Caki2 (cell line): Measurements from ENCODE around the gene DENND1A. TPM values are rescaled to one million over a fixed set of nuclear protein-coding genes. Genes with fewer than 3 reads are reported as not detected.

ENCODE experiments used
- DNase-seq: peaks from one replicate; pipeline ENCODE4 v3.0.0-alpha.2; 2015; ENCODE audit warnings: low read depth
- in situ Hi-C: cut with HindIII; loops from 2 replicates; pipeline ENCODE4 v1.10.0; 2016; ENCODE audit warnings: low sequenced_read_pairs, low pct_unique_long_range_greater_than_20kb, mixed read lengths
- total RNA-seq: library from RNA; depleted of rRNA; stranded (reverse); fragments of >200 nt; shearing (Covaris generic); gene quantifications from 2 replicates; pipeline ENCODE4 v1.2.3, GENCODE V29; 2014; ENCODE audit warnings: low replicate concordance

Gene DENND1A
- total RNA-seq, 1 experiment from 2014 or later = 14.0 TPM

DNA sequence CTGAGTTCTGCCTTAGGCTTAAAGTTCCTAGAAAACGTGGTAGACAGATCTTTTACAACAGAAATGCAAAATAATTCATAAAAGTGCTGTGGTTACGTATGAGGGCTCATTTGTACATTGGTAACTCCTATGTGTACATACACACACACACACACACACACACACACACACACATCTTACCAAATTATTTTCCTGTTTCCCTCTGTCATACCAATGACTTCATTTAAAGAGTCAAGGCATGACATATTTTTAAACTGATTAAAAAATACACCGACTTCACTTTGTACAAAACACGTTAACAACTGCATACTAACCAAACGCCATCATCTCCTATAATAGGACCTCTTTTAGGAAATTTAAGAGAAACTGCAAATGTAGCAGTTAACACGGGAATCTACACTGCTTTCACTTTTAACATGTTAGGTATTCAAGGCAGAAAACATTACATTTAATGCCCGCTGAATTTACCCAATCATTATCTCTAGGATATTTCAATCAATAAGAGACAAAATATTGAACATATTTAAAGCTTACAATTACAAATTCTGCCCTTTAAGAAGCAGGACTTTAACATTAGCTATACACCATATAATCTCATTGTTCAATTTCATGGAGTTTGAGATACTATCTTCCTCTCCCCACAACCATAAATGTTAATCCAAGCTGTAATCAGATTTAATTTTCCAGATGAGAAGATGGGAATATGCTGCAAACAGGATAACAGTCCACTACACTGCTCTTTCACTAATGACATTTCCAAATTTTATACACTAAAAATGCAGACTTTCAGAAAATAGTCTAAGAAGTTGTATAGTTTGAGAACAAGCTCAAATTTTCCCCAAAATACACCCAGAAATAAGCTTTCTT lies 133.1 kb downstream of the DENND1A start:
- no peak for DNase-seq
- in situ Hi-C loops = no loop called here

DNA sequence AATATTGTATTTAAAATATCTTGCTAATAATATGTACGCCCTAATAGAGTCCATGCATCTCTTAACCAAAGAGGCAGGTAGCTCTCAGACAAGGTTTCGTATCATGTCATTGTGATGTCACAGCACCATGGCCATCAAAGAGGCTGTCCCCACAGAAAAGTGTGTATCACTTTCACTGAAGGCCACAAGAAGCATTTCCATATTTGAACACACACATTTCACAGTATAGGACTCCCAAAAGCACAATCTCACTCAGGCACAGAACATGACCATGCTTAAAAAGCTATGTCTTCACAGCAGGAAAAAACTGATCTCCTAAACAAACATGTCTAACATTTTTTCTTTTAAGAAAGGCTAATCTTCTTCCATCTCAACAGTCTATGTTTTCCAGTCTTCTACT lies 133.8 kb downstream of the DENND1A start:
- in situ Hi-C loops = no loop called here
- DNase-seq = no peak

DNA sequence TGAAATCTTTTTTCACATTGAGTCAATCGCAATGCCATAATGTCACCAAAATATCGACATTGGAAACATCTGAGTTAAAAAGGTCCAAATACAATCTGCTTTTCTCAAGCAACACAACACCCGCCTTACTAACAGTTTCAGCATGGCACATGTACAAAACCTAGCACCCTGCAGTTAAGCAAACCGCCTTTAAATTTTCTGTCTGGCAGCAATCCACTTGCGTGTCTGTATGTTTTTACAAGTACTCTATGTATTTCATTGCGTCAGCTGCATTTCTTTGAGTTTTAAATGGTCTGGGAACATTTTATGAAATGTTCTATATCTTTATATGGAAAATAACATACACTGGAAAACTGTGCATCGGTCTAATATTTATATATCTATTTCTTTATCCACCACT lies 134.6 kb downstream of the DENND1A start:
- in situ Hi-C loops = no loop called here
- DNase-seq = no peak

DNA sequence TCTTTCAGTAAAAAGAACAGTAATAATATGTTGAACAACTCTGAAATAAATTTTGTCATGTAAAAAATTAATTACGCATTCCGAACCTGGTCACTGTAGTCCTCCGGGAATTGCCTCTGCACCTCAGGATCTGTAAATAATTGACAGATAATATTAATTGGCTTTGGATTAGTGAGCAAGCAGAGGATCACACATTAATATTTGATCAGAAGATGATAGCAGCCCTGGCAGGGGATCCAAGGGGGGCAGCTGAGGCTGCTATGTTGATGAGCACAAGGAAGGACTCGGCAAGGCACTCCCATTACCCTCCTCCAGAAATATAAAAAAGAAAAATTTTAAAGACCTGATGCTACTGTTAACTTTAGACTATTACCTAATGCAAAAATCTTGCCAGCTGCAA lies 137.4 kb downstream of the DENND1A start:
- in situ Hi-C loops = no loop called here
- DNase-seq = no peak

DNA sequence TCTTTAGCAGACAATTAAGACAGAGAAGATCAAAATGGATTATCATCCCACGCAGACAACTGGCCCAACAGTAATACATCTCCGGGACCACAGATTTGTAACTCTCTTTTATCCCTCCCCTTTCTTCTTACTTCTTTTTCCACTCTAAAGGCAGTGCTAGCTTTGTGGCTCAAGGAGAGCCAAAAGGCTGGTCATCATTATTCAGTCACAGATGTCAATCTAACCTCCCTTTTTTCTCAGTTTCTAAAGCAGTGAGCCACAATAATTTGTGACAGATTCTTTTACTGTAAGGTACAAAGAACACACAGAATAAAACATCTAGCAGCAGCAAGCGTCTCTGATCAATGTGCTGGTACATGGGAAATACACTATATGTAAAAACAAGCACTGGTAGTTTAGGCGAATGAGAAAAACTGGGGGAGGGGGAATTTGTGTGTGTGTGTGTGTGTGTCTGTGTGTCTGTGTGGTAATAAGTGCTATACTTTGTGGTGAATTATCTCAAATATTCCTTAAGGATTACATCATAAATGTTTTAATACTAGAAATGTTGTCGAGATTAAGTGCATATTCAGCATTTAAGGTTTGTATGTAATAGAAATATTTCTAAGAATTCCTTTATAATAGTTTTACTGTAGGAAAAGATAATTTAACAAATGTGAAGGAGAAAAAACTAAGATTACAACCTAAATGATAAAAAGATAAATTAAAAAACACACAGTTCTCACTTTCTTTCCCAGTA lies 140.2 kb downstream of the DENND1A start:
- DNase-seq = no peak
- in situ Hi-C loops = no loop called here

DNA sequence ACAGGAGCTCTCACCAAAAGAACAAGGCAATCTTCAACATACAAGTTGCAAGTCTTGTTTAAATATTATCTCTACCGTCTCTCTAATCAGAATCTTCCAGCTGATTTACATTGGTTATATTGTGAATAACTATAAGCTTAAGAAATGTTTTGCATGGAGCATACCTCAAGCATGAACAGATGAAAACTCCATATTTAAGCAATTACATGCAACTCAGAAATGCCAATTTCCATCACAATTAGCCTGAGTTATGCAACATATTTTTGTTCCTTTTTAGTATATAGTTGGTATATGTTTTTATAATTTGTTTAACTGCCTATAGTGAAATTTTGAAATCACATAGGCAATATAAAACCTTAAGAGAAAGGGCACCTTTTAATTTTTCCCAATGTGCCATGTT lies 142.5 kb downstream of the DENND1A start:
- no peak for DNase-seq
- in situ Hi-C loops = no loop called here

DNA sequence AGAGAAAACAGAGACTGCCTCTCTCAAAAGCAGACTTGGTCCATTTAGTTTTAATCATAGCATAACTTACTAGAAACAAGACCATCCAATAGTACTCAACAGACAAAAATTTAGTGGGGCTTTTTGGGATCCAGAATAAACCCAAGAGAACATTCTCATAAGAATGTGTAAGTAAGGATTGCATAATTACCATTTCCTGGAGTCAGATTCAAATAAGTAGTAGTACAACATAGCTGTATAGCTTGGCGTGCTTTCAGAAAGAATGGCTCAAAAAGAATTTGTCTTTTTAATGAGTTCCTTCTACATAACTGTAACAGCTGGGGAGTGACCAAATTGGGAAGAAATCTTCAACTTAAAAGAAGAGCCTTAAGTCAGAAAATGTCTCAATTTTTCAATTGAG lies 145.4 kb downstream of the DENND1A start:
- DNase-seq = no peak
- in situ Hi-C loops = no loop called here

DNA sequence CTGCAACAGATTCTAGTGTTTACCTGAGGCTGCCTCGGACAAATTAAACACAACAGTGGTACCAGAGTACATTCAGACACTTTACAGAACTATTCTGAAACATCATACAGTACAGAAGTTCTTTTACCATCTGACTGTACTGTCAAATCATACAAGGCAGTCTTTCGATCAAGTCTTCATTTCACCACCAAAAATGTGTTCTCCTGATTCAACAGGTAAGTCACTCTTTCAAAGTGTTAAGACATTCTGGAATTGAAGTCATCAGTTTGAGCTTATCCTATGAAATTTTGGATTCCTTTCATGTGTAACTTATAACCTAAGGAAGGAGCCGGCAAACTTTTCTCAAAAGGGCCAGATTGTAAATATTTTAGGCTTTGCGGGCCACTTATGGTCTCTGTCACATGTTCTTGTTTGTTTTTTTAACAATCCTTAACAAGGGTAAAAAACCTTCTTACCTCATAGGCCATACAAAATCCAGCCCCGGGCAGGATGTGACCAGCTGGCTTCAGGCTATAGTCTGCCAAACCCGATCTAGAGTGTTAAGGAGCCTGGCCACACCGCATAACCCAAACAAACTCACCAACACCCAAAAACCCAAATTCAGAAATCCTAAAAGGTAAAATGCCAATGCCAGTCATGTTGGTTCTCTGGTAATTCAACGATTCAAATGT lies 151.6 kb downstream of the DENND1A start:
- no peak for DNase-seq
- in situ Hi-C loops = no loop called here

DNA sequence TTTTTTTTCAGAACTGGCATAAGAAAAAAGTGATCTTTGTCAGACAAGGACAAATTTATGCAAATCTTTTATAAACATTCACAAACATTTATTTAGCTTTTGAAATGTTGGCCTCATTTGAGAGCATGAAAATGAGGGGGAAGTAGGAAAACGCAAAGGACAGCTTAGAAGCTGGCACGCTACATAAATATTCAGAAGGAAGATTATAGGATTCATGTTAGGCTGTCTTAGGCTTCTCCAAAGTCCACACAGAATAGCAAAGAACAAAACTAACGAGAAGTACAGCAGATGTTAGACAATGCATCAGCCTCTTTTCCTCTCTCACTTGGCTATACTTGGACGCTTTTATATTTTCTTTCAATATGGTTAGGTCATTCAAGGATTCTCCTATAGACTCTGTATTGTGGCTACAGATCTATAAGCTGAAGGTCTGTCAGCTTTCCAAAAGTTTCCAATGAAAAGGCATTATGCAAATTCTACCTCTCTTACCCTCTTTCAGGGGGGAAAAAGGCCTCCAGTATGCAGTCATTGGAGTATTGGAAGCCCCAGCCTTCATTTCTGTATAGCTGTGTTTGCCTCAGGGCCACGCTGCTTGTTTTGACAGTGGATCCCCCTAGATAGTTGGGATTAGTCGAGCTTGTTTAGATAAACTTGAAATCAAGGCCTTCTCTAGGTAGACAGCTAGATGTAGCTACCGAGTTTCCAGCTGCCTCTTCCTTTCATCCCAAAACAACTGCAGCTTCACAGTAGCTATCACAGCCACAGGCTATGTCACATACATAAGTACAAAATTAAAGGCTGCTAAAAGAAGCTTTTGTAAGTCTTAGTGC lies 153.0 kb downstream of the DENND1A start:
- DNase-seq = no peak
- in situ Hi-C loops = no loop called here

DNA sequence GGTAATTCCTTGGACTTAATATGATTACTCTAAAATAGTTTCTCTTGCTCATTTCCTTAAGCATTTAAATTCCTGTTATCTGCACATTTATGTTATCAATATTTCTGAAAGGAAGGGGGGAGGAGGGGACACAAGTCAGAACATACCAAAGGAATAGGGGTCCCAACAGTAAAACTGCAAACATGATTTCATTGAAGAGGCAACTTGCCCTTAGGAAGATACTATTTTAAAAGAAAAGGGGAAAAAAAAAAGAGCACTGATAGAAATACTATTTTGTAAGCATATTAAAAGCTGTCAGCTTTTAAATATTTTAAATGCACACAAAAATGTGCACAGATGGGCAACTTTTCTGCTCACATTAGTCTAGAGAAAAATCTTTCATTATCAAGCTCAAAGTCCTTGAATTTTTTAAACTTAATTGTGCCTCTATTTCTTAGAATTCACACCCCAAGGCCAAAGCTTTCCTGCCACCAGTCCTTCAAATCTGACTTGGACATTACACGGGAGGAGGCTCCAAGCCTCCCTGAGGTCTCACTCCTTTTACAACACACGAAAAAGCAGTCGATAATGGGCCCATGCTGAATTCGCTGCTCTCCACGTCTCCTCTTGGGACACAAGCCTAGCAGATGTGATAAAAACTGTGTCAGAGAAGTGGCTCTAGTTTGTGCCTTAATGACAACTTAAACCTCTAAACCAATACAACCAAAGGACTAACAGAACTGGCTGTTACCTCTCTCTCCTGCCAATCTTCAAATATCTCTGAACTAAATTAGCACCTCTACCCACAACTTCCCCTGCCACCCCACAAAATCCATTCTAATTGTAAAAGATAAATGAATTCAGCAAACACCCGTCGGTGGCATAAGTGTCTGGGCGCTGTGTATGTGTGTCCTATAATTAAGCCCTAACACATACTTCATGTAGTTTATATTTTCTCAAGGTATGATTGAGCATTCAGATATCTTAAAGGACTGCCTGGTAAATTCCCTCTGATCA lies 154.3 kb downstream of the DENND1A start:
- no peak for DNase-seq
- in situ Hi-C loops = no loop called here

DNA sequence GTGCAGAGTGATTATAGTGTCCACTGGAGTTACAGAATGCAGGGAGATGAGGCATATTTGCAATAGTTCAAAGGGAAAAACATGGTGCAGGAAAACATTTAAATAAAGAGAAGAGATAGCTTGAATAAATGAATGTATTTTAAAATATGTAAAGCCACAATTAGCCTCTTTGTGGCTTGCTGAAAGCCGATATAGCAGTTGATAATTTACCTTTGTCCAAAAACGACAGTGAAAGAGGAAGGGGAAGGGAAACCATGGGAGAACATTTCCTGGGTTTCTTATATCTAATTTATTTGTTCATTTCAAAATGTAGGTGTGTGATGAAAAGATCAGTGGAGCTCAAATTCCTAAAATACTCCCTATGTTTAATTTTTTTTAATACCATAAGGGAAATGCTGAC lies 156.1 kb downstream of the DENND1A start:
- DNase-seq = no peak
- in situ Hi-C loops = no loop called here

DNA sequence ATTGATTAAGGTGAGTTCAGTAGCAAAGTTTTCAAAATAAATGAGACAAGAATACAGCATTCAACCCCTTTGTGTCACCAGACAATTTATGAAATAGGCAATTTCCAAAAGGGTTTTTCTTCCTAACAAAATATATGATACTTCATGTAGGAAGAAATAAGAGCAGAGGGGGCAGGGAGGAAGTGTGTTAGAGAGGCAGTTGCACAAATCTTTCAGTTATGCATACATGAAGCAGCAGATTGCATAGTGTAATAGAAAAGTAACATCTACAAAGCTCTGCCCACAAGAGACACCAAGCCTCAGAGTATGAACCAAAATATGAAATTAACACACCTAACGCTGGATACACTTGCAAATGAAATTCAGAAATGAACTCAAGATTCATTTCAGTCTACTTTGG lies 157.0 kb downstream of the DENND1A start:
- in situ Hi-C loops = no loop called here
- DNase-seq = no peak

DNA sequence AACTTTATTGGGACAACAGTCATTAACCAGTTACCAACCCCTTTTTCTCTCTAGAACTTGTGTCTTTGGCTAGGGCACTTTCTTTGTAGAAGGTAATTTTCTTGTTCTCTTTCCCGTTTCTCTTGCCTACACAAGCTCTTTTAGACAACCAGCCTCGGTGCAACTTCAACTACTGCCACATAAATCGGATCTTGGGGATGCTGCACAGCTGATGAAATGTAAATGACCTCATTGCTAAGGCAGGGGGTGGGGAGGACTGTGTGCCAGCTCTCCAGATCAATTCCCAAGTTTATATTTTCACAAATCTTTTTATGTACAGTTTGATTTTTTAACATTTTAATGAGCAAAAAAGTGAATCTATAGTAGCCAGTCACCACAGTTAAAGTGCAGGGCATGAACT lies 157.6 kb downstream of the DENND1A start:
- no peak for DNase-seq
- in situ Hi-C loops = no loop called here

DNA sequence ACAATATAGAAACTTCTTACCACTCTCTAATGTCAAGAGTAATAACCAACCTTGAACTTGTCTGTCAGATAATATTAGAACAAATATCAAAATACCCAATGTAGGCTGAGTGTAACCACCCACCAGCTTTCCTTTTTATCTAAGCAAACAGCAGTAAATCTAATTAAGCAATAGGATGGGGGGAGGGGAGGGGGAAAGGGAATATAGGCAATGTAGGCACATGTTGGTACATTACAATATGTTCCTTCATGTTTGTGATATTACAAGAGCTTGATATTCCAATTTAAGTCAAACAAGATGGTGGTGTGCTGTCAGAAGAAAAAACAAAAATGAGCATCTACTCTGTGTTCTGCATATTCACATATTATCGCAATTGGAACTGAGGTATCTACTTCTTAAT lies 158.2 kb downstream of the DENND1A start:
- in situ Hi-C loops = no loop called here
- no peak for DNase-seq

DNA sequence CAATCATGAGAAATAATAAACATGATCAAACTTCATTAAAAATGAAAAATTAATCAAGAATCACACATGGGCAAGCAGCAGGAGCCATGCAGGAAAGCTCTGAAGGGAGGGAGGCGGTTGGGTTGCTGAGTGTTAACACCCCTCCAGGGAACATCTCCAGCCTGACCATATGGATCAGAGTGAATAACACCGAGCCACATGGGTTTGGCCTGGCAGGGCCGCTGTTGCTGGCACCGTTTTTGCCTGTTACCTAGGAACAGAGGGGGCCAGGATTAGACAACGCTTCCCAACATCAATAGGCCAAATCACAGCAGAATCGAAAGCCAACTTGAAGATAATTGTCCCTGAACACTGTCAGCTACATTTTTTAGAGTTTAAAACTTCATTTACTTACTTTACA lies 160.2 kb downstream of the DENND1A start:
- no peak for DNase-seq
- in situ Hi-C loops = no loop called here

DNA sequence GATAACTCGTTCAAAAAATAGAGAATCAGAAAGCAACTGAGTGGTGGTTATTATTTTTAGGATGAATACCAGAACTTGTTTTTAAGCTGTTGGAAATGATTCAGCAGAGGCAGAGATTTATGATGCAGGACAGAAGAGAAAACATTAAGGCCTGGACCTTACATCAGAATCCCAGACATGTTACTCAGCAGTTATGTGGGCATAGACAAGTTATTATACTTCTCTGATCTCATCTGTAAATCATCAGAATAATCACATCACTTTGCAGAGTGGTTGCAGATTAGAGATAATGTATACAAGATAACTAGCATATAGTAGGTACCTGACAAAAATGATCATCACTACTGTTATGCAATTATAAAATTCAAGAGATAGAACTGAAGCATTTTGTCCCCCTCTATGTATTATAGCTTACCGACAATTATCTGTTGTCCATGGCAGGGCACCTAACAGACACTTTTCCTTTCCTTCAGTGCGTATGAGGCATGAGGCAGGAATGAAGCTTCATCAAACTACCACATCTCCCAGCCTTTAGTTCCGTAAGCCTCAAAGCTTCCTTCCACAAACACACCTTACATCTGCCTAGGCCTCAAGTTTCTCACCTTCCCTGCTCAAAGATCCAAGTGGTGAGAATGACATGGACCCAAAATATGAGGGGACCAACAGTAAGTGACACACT lies 165.9 kb downstream of the DENND1A start:
- in situ Hi-C loops = no loop called here
- DNase-seq = peak; percentile 25
